ENCODE results near the gene MFAP2. TPM values are rescaled to one million over a fixed set of nuclear protein-coding genes. Genes with fewer than 3 reads are reported as not detected.

MFAP2 gene
- total and polyA plus RNA-seq, 2 donors, result 5.6 to 6.8 TPM

GRCh38 chr1:16925635-16926490, 54.6 kb downstream of the MFAP2 start:
- no peak overlapping the region for H3K27ac ChIP-seq (ENCODE audit: low read depth in 1 of 2, low read length in 1 of 2)
- H3K9me3 ChIP-seq (ENCODE audit: control insufficient read depth in 2 of 2, insufficient read depth in 1 of 2, low read length in 1 of 2), result peaks cover 0 to 5% of the 10 kb centered on the region in 2 donors
- peaks cover 27 to 74% of the 10 kb centered on the region in 2 donors for H3K4me1 ChIP-seq (ENCODE audit: control insufficient read depth in 2 of 2, insufficient read depth in 2 of 2, low read length in 2 of 2)
- WGBS, result 91% methylated on average over 13 of the region's 13 CpGs
- no peaks in the 10 kb centered on the region for H3K27me3 ChIP-seq (ENCODE audit: control insufficient read depth in 2 of 2, insufficient read depth in 1 of 2, low read length in 1 of 2)
- peak in 1 of 9 donors; percentile 35 for DNase-seq (ENCODE audit: low read depth in 6 of 9, low spot score in 9 of 9)
- peaks cover 0 to 15% of the 10 kb centered on the region in 2 donors for H3K36me3 ChIP-seq (ENCODE audit: control insufficient read depth in 2 of 2, insufficient read depth in 2 of 2, low read length in 1 of 2)
- H3K4me3 ChIP-seq (ENCODE audit: low read length in 2 of 2), result peak overlapping the region in 1 of 2 donors; percentile 26

- DNase-seq (ENCODE audit: low read depth in 6 of 9, low spot score in 9 of 9), result no peak
- H3K4me3 ChIP-seq (ENCODE audit: low read length in 2 of 2), result no peak overlapping the region
- 97% methylated on average over 13 of the region's 13 CpGs for WGBS
- H3K9me3 ChIP-seq (ENCODE audit: control insufficient read depth in 2 of 2, insufficient read depth in 1 of 2, low read length in 1 of 2), result peaks cover 0 to 5% of the 10 kb centered on the region in 2 donors
- H3K4me1 ChIP-seq (ENCODE audit: control insufficient read depth in 2 of 2, insufficient read depth in 2 of 2, low read length in 2 of 2), result peaks cover 27 to 72% of the 10 kb centered on the region in 2 donors
- H3K27ac ChIP-seq (ENCODE audit: low read depth in 1 of 2, low read length in 1 of 2), result no peak overlapping the region
- no peaks in the 10 kb centered on the region for H3K27me3 ChIP-seq (ENCODE audit: control insufficient read depth in 2 of 2, insufficient read depth in 1 of 2, low read length in 1 of 2)
- H3K36me3 ChIP-seq (ENCODE audit: control insufficient read depth in 2 of 2, insufficient read depth in 2 of 2, low read length in 1 of 2), result peaks cover 0 to 8% of the 10 kb centered on the region in 2 donors
Measured at GRCh38 chr1:16924919-16925477, 55.4 kb downstream of the MFAP2 start.

Other genes with a start within 250 kb of the MFAP2 start
- 17,380 TPM for gene RNU1-4, start 240.1 kb downstream of the MFAP2 start, total RNA-seq
- gene RNU1-4, start 240.1 kb downstream of the MFAP2 start, polyA plus RNA-seq, result not detected
- 17,380 TPM for gene RNU1-2, start 84.6 kb downstream of the MFAP2 start, total RNA-seq
- gene RNU1-2, start 84.6 kb downstream of the MFAP2 start, polyA plus RNA-seq, result not detected
- 9.4 TPM for gene CROCC, start 58.7 kb downstream of the MFAP2 start, total RNA-seq
- 97.1 TPM for gene CROCC, start 58.7 kb downstream of the MFAP2 start, polyA plus RNA-seq
- gene ATP13A2, start 31.3 kb upstream of the MFAP2 start, total RNA-seq, result 9.3 TPM
- 18.3 TPM for gene ATP13A2, start 31.3 kb upstream of the MFAP2 start, polyA plus RNA-seq
- 122 TPM for gene SDHB, start 73.4 kb upstream of the MFAP2 start, total RNA-seq
- gene SDHB, start 73.4 kb upstream of the MFAP2 start, polyA plus RNA-seq, result 70.0 TPM
- 1.4 TPM for gene PADI2, start 138.8 kb upstream of the MFAP2 start, total RNA-seq
- gene PADI2, start 138.8 kb upstream of the MFAP2 start, polyA plus RNA-seq, result 3.6 TPM
- 0.14 TPM for gene PADI1, start 224.5 kb upstream of the MFAP2 start, total RNA-seq
- 0.57 TPM for gene PADI1, start 224.5 kb upstream of the MFAP2 start, polyA plus RNA-seq

Data from thymus (tissue), 11 donors.